HepG2 (cell line): ENCODE measurements around the gene SLC4A7. TPM values are rescaled to one million over a fixed set of nuclear protein-coding genes. Genes with fewer than 3 reads are reported as not detected.

Experiments used
- ATRX ChIP-seq: sonication (generic); formaldehyde crosslinking; IDR thresholded peaks from 2 replicates; pipeline ENCODE4 v1.4.0; 2020; ENCODE audit warnings: missing genetic modification reagents, borderline replicate concordance
- BORCS8-MEF2B ChIP-seq: sonication (generic); formaldehyde crosslinking; IDR thresholded peaks from 2 replicates; pipeline ENCODE4 v1.8.0; 2022; ENCODE audit warnings: mild to moderate bottlenecking, missing genetic modification reagents
- CENPX ChIP-seq: sonication (generic); formaldehyde crosslinking; IDR thresholded peaks from 2 replicates; pipeline ENCODE4 v1.9.0; 2021; ENCODE audit warnings: mild to moderate bottlenecking, missing genetic modification reagents, moderate library complexity
- ELF3 ChIP-seq: IDR thresholded peaks from 2 replicates; pipeline ENCODE4 v1.6.1; 2016; ENCODE audit warnings: missing genetic modification reagents, missing compliant biosample characterization
- HOXA7 ChIP-seq: sonication (generic); formaldehyde crosslinking; IDR thresholded peaks from 2 replicates; pipeline ENCODE4 v1.8.1; 2022; ENCODE audit warnings: mild to moderate bottlenecking, missing genetic modification reagents, moderate library complexity
- JUND ChIP-seq: sonication (generic); formaldehyde crosslinking; IDR thresholded peaks from 2 replicates; pipeline ENCODE4 v1.8.0; 2022; ENCODE audit warnings: mild to moderate bottlenecking, missing genetic modification reagents
- POLR2A ChIP-seq, 2 experiments: IDR thresholded peaks; 2 replicates each; pipeline ENCODE4 v1.6.1; 2011; ENCODE audit warnings: low read depth in 2 of 2, low read length in 2 of 2, mild to moderate bottlenecking in 1 of 2, moderate library complexity in 1 of 2; ENCODE audit not compliant: insufficient read depth in 1 of 2
- RAD21 ChIP-seq: fragments of 450-650 bp; formaldehyde crosslinking; IDR thresholded peaks from 2 replicates; pipeline ENCODE4 v1.5.0; 2020; ENCODE audit warnings: mild to moderate bottlenecking
- RBM22 ChIP-seq: fragments of 200-400 bp; formaldehyde crosslinking; optimal IDR thresholded peaks from 2 replicates; pipeline ENCODE3; 2017; ENCODE audit warnings: mild to moderate bottlenecking, low read length, moderate library complexity
- RFX1 ChIP-seq: fragments of 450-650 bp; IDR thresholded peaks from 2 replicates; pipeline ENCODE4 v1.6.1; 2017
- SAP130 ChIP-seq: IDR thresholded peaks from 2 replicates; pipeline ENCODE4 v1.6.1; 2016; ENCODE audit warnings: low read depth
- TCF7 ChIP-seq: sonication (generic); IDR thresholded peaks from 2 replicates; pipeline ENCODE4 v1.6.1; 2016; ENCODE audit warnings: antibody characterized with exemption, low read depth
- ZNF772 ChIP-seq: sonication (generic); formaldehyde crosslinking; IDR thresholded peaks from 2 replicates; pipeline ENCODE4 v1.5.0; 2020; ENCODE audit warnings: mild to moderate bottlenecking, missing genetic modification reagents
- ZNF777 ChIP-seq: sonication (generic); formaldehyde crosslinking; IDR thresholded peaks from 2 replicates; pipeline ENCODE4 v1.4.0; 2020; ENCODE audit warnings: missing genetic modification reagents
- polyA plus RNA-seq, 8 experiments: library from polyadenylated mRNA; depleted of rRNA in 3 of 8; stranded (reverse) in 7 of 8; unstranded in 1 of 8; fragments of >200 nt; fragmentation: Illumina TruSeq in 4 of 8; extraction: Trizol in 4 of 8; gene quantifications; 2 replicates each; pipeline versions ENCODE4 v1.2.1 to v1.2.3, GENCODE V29; 2011 to 2016; ENCODE audit warnings: low read depth in 4 of 8, missing spikeins in 1 of 8, mixed read lengths in 1 of 8; ENCODE audit not compliant: insufficient read depth in 1 of 8
- total RNA-seq, 5 experiments: library from RNA; depleted of rRNA; stranded (reverse); fragments of >200 nt; fragmentation: Illumina TruSeq; extraction: Trizol; gene quantifications; 2 replicates each; pipeline ENCODE4 v1.2.3, GENCODE V29; 2016; ENCODE audit warnings: low read depth in 1 of 5
- TF ChIP-seq, protein P1 (sequence below), 2 experiments: sonication (generic) in 1 of 2; formaldehyde crosslinking in 1 of 2; IDR thresholded peaks; 2 replicates each; pipeline versions ENCODE4 v1.5.1 to v1.6.1; 2011 to 2020; ENCODE audit warnings: borderline replicate concordance in 1 of 2, low read depth in 1 of 2, low read length in 1 of 2, mild to moderate bottlenecking in 1 of 2, missing genetic modification reagents in 1 of 2, moderate library complexity in 1 of 2
- TF ChIP-seq, protein P2 (sequence below): sonication (generic); formaldehyde crosslinking; IDR thresholded peaks from 2 replicates; pipeline ENCODE4 v1.9.0; 2022; ENCODE audit warnings: missing genetic modification reagents, mild to moderate bottlenecking, borderline replicate concordance
- TF ChIP-seq, protein P3 (sequence below): IDR thresholded peaks from 2 replicates; pipeline ENCODE4 v1.4.0; 2020; ENCODE audit warnings: mild to moderate bottlenecking, missing genetic modification reagents

Gene SLC4A7
- total and polyA plus RNA-seq, 2 of the 13 experiments (the other 11 are each of a cell fraction or from before 2014, with no cell fraction given), result 16.4 to 43.8 TPM

DNA sequence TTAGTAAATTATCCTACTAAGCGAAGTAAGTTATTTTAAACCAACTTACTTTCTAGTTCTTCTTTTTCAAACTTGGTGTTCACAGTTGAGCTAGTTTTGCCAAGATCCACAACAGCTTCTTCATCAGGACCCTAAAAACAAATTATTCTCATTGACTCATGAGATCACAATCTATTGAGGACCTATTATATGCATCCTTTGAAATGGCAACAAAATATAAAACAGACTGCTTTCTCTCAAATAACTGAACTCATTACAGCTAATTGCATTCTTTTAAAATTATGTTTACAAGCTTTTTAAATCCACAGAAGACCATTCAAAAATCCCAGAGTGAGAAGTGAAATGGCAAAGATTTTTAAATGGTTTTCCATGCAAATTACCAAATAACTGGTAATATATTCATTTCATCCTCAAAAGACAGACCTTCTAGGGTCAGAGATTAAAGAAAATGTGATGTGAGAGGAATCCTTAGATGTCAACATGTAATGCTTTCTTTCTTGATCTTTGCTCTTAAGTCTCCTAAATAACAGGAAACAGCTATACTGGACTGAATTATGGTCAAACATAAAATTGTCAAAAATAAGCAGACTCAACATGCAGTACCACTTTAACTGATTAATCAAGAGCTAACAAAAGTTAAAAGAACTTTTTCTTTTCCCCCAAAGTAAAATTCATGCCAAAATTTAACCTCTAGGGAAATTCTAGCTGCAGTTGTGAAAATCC is 31.7 kb downstream of the SLC4A7 start (continued):
- TF ChIP-seq, protein P1, sequence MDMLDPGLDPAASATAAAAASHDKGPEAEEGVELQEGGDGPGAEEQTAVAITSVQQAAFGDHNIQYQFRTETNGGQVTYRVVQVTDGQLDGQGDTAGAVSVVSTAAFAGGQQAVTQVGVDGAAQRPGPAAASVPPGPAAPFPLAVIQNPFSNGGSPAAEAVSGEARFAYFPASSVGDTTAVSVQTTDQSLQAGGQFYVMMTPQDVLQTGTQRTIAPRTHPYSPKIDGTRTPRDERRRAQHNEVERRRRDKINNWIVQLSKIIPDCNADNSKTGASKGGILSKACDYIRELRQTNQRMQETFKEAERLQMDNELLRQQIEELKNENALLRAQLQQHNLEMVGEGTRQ (IDR thresholded peaks at IDR 0.05; ENCODE audit: low read depth, low read length), result no peak
- TF ChIP-seq, protein P1 (CRISPR knock-in tag; IDR thresholded peaks at IDR 0.05; ENCODE audit: borderline replicate concordance), result no peak
- TF ChIP-seq HOXA7 (CRISPR knock-in tag) (no peak), BORCS8-MEF2B (CRISPR knock-in tag) (no peak), POLR2A (IDR thresholded peaks at IDR 0.05; ENCODE audit: insufficient read depth in 1 of 2, low read depth in 2 of 2, low read length in 2 of 2) (no peak), SAP130 (CRISPR knock-in tag) (0 out of 2 replicates have a peak, but pooled peaks have one; percentile 17), TCF7 (peak; percentile 10; the same call in 1 of the 2 replicates), JUND (no peak), CENPX (no peak), ELF3 (CRISPR knock-in tag) (0 out of 2 replicates have a peak, but pooled peaks have one; percentile 22), ZNF772 (no peak), RBM22 (no peak), RFX1 (no peak), ATRX (CRISPR knock-in tag) (no peak), RAD21 (CRISPR knock-in tag) (no peak), ZNF777 (CRISPR knock-in tag) (no peak)
- TF ChIP-seq, protein P2, sequence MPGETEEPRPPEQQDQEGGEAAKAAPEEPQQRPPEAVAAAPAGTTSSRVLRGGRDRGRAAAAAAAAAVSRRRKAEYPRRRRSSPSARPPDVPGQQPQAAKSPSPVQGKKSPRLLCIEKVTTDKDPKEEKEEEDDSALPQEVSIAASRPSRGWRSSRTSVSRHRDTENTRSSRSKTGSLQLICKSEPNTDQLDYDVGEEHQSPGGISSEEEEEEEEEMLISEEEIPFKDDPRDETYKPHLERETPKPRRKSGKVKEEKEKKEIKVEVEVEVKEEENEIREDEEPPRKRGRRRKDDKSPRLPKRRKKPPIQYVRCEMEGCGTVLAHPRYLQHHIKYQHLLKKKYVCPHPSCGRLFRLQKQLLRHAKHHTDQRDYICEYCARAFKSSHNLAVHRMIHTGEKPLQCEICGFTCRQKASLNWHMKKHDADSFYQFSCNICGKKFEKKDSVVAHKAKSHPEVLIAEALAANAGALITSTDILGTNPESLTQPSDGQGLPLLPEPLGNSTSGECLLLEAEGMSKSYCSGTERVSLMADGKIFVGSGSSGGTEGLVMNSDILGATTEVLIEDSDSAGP, result no peak
- TF ChIP-seq, protein P3, sequence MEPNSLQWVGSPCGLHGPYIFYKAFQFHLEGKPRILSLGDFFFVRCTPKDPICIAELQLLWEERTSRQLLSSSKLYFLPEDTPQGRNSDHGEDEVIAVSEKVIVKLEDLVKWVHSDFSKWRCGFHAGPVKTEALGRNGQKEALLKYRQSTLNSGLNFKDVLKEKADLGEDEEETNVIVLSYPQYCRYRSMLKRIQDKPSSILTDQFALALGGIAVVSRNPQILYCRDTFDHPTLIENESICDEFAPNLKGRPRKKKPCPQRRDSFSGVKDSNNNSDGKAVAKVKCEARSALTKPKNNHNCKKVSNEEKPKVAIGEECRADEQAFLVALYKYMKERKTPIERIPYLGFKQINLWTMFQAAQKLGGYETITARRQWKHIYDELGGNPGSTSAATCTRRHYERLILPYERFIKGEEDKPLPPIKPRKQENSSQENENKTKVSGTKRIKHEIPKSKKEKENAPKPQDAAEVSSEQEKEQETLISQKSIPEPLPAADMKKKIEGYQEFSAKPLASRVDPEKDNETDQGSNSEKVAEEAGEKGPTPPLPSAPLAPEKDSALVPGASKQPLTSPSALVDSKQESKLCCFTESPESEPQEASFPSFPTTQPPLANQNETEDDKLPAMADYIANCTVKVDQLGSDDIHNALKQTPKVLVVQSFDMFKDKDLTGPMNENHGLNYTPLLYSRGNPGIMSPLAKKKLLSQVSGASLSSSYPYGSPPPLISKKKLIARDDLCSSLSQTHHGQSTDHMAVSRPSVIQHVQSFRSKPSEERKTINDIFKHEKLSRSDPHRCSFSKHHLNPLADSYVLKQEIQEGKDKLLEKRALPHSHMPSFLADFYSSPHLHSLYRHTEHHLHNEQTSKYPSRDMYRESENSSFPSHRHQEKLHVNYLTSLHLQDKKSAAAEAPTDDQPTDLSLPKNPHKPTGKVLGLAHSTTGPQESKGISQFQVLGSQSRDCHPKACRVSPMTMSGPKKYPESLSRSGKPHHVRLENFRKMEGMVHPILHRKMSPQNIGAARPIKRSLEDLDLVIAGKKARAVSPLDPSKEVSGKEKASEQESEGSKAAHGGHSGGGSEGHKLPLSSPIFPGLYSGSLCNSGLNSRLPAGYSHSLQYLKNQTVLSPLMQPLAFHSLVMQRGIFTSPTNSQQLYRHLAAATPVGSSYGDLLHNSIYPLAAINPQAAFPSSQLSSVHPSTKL (CRISPR knock-in tag), result peak; percentile 53
